HG02642 (cell line): ENCODE data around the gene COL6A2.
"Not testable (repeated sequence)": the region's sequence is repeated elsewhere in the genome, so short reads cannot be mapped to it uniquely, and the experiment has no call there.

Experiments used
- ATAC-seq: cut with Tn5 transposase; IDR thresholded peaks from one replicate; pipeline ENCODE4 v1.9.1; 2021; ENCODE audit warnings: mild to moderate bottlenecking; ENCODE audit not compliant: unreplicated experiment, poor library complexity

The COL6A2 gene

GRCh38 chr21:46077674-46078101 is 20.2 kb upstream of the COL6A2 start:
- no peak for ATAC-seq

- ATAC-seq = no peak
These were observed 19.5 kb upstream of the COL6A2 start for GRCh38 chr21:46078322-46078977.

- ATAC-seq = no peak
These were observed 18.9 kb upstream of the COL6A2 start for GRCh38 chr21:46078978-46079351.

GRCh38 chr21:46079352-46080170 is 18.4 kb upstream of the COL6A2 start:
- ATAC-seq = no peak

- no peak for ATAC-seq
These were observed 17.5 kb upstream of the COL6A2 start for GRCh38 chr21:46080171-46081021.

- ATAC-seq = no peak
These were observed 16.7 kb upstream of the COL6A2 start for GRCh38 chr21:46081022-46081861.

- ATAC-seq = no peak
These were observed 15.8 kb upstream of the COL6A2 start for GRCh38 chr21:46081862-46082712.

- no peak for ATAC-seq
These were observed 15.3 kb upstream of the COL6A2 start for GRCh38 chr21:46082713-46082962.

GRCh38 chr21:46082963-46083790 is 14.7 kb upstream of the COL6A2 start:
- ATAC-seq = no peak

- no peak for ATAC-seq
These were observed 13.9 kb upstream of the COL6A2 start for GRCh38 chr21:46083791-46084561.

- ATAC-seq = no peak
These were observed 13.2 kb upstream of the COL6A2 start for GRCh38 chr21:46084709-46085108.

- ATAC-seq = not testable (repeated sequence)
These were observed 12.7 kb upstream of the COL6A2 start for GRCh38 chr21:46085259-46085658.

GRCh38 chr21:46087641-46088040 is 10.3 kb upstream of the COL6A2 start:
- ATAC-seq = no peak

GRCh38 chr21:46088189-46088588 is 9.7 kb upstream of the COL6A2 start:
- ATAC-seq = no peak

- ATAC-seq = no peak
These were observed 8.6 kb upstream of the COL6A2 start for GRCh38 chr21:46089285-46089684.

GRCh38 chr21:46091118-46091517 is 6.8 kb upstream of the COL6A2 start:
- no peak for ATAC-seq

- no peak for ATAC-seq
These were observed 6.3 kb upstream of the COL6A2 start for GRCh38 chr21:46091631-46092025.
